ENCODE data around the gene SERPINA9.

Gene SERPINA9

GRCh38 chr14:94491511-94491910, 15.5 kb upstream of the SERPINA9 start:
- TF ChIP-seq, protein P1, sequence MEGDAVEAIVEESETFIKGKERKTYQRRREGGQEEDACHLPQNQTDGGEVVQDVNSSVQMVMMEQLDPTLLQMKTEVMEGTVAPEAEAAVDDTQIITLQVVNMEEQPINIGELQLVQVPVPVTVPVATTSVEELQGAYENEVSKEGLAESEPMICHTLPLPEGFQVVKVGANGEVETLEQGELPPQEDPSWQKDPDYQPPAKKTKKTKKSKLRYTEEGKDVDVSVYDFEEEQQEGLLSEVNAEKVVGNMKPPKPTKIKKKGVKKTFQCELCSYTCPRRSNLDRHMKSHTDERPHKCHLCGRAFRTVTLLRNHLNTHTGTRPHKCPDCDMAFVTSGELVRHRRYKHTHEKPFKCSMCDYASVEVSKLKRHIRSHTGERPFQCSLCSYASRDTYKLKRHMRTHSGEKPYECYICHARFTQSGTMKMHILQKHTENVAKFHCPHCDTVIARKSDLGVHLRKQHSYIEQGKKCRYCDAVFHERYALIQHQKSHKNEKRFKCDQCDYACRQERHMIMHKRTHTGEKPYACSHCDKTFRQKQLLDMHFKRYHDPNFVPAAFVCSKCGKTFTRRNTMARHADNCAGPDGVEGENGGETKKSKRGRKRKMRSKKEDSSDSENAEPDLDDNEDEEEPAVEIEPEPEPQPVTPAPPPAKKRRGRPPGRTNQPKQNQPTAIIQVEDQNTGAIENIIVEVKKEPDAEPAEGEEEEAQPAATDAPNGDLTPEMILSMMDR (IDR thresholded peaks at IDR 0.05; ENCODE audit: borderline replicate concordance, control extremely low read depth, extremely low read depth, insufficient read depth, missing control alignments) = no peak
- in situ Hi-C loops (cut with MboI; ENCODE audit: low sequenced_read_pairs, unreplicated experiment) = no loop called here
- no peak for DNase-seq (ENCODE audit: low spot score)

DNA sequence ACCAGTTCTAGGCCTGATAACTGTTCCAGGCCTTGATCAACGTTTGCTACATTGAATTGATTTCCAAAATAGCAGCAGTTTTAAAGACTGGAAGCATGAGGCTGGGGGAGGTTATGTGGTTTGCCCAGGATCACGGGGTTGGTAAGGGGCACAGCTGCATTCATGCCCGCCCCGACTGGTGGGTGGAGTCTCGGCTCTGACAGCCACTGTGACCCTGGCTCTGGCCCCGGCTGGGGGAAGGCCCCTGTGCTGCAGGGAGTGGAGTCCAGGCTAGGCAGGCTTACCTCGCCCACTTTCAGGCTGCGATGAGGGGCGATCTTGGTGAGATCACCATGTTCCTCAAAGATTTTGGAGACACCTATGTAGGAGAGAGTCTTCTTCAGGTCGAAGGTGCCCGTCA, 13.3 kb upstream of the SERPINA9 start:
- DNase-seq (ENCODE audit: low spot score) = no peak
- in situ Hi-C loops (cut with MboI; ENCODE audit: low sequenced_read_pairs, unreplicated experiment) = no loop called here
- TF ChIP-seq, protein P1 (IDR thresholded peaks at IDR 0.05; ENCODE audit: borderline replicate concordance, control extremely low read depth, extremely low read depth, insufficient read depth, missing control alignments) = no peak

DNA sequence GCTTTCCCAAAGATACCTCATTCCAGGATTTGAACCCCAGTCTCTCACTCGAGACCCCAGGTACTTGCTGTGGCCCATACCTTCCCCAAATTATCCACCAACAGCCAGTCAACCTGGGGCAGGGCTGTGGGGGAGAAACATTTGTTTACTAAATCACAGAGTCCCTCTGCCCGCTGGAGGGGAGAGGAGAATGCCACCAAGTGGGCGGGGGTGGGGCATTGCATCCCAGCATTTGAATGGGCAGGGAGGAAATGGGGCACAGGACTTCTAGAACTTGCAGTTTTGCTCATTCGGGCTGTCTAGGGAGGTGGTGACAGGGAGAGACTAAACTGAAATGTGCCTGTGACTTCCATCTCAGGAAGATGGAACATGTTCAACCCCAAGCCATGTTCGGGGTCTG, 10.9 kb upstream of the SERPINA9 start:
- in situ Hi-C loops (cut with MboI; ENCODE audit: low sequenced_read_pairs, unreplicated experiment) = no loop called here
- no peak for DNase-seq (ENCODE audit: low spot score)
- TF ChIP-seq, protein P1 (IDR thresholded peaks at IDR 0.05; ENCODE audit: borderline replicate concordance, control extremely low read depth, extremely low read depth, insufficient read depth, missing control alignments) = no peak

GRCh38 chr14:94485944-94486841, 10.2 kb upstream of the SERPINA9 start:
- TF ChIP-seq, protein P1 (IDR thresholded peaks at IDR 0.05; ENCODE audit: borderline replicate concordance, control extremely low read depth, extremely low read depth, insufficient read depth, missing control alignments) = peak; percentile 95
- DNase-seq (ENCODE audit: low spot score) = peak; percentile 84
- in situ Hi-C loops (cut with MboI; ENCODE audit: low sequenced_read_pairs, unreplicated experiment) = no loop called here

DNA sequence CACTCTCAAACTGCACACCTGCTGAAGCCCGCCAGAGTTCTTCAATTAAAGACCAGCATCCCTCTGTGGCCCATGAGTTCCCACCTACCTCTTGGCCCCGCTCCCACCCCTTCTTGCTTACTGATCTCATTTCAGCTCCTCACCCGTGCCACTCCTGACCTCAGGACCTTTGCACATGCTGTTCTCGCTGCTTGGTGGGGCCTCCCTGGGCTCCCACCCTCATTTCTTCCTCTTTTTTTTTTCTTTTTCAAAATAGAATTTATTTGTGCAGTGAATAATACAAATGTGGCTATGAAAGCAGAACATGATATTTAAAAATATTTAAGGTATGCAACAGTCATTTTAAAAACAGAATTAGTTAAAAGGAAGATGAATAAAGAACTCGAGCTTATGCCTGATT, 8.5 kb upstream of the SERPINA9 start:
- in situ Hi-C loops (cut with MboI; ENCODE audit: low sequenced_read_pairs, unreplicated experiment) = no loop called here
- DNase-seq (ENCODE audit: low spot score) = no peak

DNA sequence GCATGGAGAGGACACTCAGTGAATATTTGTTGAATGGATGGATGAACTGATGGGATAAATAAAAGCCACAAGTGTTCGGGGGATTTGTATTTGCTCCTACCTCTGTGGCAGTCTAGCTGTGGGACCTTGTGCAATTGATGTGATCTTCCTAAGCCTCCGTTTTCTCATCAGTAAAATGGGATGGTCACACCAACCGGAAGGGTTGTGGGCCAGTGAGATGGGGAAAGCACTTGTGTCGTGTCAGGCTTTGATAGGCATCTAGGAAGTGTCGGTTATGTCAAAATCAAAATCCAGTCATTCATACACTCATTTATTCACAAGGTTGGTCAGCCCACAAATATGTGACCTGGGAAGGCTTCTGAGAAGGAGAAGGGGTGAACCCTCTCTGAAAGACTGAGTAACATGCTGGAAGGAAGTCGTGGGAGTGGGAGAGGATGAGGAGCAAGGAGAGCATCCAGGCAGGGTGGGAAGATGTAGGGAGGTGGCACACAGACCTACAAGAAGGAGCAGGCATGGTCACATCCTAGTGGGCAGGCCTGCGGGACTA, 7.8 kb upstream of the SERPINA9 start:
- TF ChIP-seq, protein P1 (IDR thresholded peaks at IDR 0.05; ENCODE audit: borderline replicate concordance, control extremely low read depth, extremely low read depth, insufficient read depth, missing control alignments) = no peak
- no peak for DNase-seq (ENCODE audit: low spot score)
- in situ Hi-C loops (cut with MboI; ENCODE audit: low sequenced_read_pairs, unreplicated experiment) = no loop called here

More for the DNA sequence above, 8.5 kb upstream of the SERPINA9 start:
- TF ChIP-seq, protein P1 (IDR thresholded peaks at IDR 0.05; ENCODE audit: borderline replicate concordance, control extremely low read depth, extremely low read depth, insufficient read depth, missing control alignments) = no peak
